ENCODE data around the gene EYS. TPM values are rescaled to one million over a fixed set of nuclear protein-coding genes. Genes with fewer than 3 reads are reported as not detected.

EYS gene
- total RNA-seq, 1 experiment from 2014 or later: not detected

DNA sequence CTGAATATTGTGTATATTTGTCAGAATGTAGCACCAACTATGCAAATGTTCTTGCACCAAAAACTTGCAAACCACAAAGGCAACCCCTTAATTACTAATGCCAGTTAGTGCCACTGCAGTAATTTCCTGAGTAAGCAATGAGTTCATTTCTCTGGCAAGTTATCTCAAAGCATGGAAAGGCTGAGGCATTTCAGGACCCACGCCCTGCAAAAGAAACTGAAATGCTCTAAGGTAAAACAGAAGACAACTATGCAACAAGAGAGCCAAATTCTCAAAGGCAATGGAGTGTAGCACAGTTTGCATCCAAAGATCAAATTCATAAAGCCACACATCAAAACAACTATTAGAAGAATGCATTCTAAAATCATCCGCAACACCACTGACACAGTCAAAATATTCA, 994.4 kb downstream of the EYS start:
- Histone ChIP-seq H3K9ac (ENCODE audit: extremely low read depth, insufficient read length, low read length) (no peak overlapping the region), H2AK5ac (ENCODE audit: insufficient read length, low read length) (no peak overlapping the region), H3K18ac (ENCODE audit: insufficient read length, low read depth, low read length) (no peak overlapping the region), H3K79me2 (ENCODE audit: insufficient read depth, low read length) (no peaks in the 10 kb centered on the region), H3K9me3 (ENCODE audit: control insufficient read depth, low read depth, low read length) (no peaks in the 10 kb centered on the region), H4K91ac (ENCODE audit: insufficient read length, low read depth, low read length) (no peak overlapping the region), H3K23ac (ENCODE audit: insufficient read length, low read depth, low read length) (no peak overlapping the region), H4K20me1 (ENCODE audit: control insufficient read depth, insufficient read depth, insufficient read length) (no peaks in the 10 kb centered on the region), H3K23me2 (ENCODE audit: insufficient read length, low read depth, low read length, poor library complexity, severe bottlenecking) (no peaks in the 10 kb centered on the region), H3K27me3 (ENCODE audit: insufficient read depth, low read length) (no peaks in the 10 kb centered on the region), H2AFZ (ENCODE audit: low read length) (no peak overlapping the region), H3K79me1 (ENCODE audit: insufficient read depth, low read depth, low read length, poor library complexity, severe bottlenecking) (no peaks in the 10 kb centered on the region), H2BK5ac (ENCODE audit: insufficient read length, low read length) (no peak overlapping the region), H3K4ac (ENCODE audit: low read depth, low read length) (no peak overlapping the region), H3K27ac (ENCODE audit: insufficient read length, low read depth, low read length) (no peak overlapping the region), H3K4me2 (ENCODE audit: insufficient read depth, insufficient read length, low read length) (no peak overlapping the region), H3K14ac (ENCODE audit: insufficient read depth, low read length) (no peak overlapping the region), H2BK120ac (ENCODE audit: low read depth, low read length, poor library complexity, severe bottlenecking) (no peak overlapping the region), H2BK12ac (ENCODE audit: insufficient read length, low read depth, low read length) (no peak overlapping the region), H2BK15ac (ENCODE audit: low read depth, low read length) (no peak overlapping the region), H3K4me1 (ENCODE audit: insufficient read depth, low read length) (no peaks in the 10 kb centered on the region), H3K56ac (ENCODE audit: insufficient read length, low read depth, low read length) (no peak overlapping the region), H3T11ph (ENCODE audit: low read length) (no peak overlapping the region), H2BK20ac (ENCODE audit: low read depth, low read length, poor library complexity, severe bottlenecking) (no peak overlapping the region), H4K8ac (replicated peaks; ENCODE audit: insufficient read length, low read depth, low read length) (no peak overlapping the region), H4K5ac (ENCODE audit: insufficient read length, low read depth, low read length) (no peak overlapping the region)
- H3K36me3 Mint-ChIP-seq (ENCODE audit: insufficient read depth in 1 of 3, low read depth in 3 of 3): no peaks in the 10 kb centered on the region; a peak in 1 of 7 replicates
- TF ChIP-seq, protein P1, sequence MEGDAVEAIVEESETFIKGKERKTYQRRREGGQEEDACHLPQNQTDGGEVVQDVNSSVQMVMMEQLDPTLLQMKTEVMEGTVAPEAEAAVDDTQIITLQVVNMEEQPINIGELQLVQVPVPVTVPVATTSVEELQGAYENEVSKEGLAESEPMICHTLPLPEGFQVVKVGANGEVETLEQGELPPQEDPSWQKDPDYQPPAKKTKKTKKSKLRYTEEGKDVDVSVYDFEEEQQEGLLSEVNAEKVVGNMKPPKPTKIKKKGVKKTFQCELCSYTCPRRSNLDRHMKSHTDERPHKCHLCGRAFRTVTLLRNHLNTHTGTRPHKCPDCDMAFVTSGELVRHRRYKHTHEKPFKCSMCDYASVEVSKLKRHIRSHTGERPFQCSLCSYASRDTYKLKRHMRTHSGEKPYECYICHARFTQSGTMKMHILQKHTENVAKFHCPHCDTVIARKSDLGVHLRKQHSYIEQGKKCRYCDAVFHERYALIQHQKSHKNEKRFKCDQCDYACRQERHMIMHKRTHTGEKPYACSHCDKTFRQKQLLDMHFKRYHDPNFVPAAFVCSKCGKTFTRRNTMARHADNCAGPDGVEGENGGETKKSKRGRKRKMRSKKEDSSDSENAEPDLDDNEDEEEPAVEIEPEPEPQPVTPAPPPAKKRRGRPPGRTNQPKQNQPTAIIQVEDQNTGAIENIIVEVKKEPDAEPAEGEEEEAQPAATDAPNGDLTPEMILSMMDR (conservative IDR thresholded peaks at IDR 0.05): no peak
- DNase-seq: no peak
- no peaks in the 10 kb centered on the region for H3K27me3 Mint-ChIP-seq (ENCODE audit: low read depth)
- no peaks in the 10 kb centered on the region for H3K4me1 Mint-ChIP-seq
- no peak overlapping the region for H3K4me3 Mint-ChIP-seq
- no CpG with 5 or more reads among the region's 2 CpGs for WGBS (ENCODE audit: extremely low coverage, insufficient read length, low lambda C conversion rate)
- no peaks in the 10 kb centered on the region for H3K9me3 Mint-ChIP-seq
- H3K27ac Mint-ChIP-seq: no peak overlapping the region
